Choroid plexus epithelial cell (primary cell): Measurements from ENCODE around the gene ARFGEF3.

Experiments used
- DNase-seq: peaks from one replicate; pipeline ENCODE4 v3.0.0-alpha.2; 2010; ENCODE audit warnings: low read depth
- H3K4me3 ChIP-seq: 2 replicates; pipeline ENCODE4 v1.5.1; 2011; ENCODE audit warnings: low read depth, mild to moderate bottlenecking, control low read depth, low read length, moderate library complexity
- TF ChIP-seq, protein P1 (sequence below): conservative IDR thresholded peaks from 2 replicates; pipeline ENCODE4 v1.5.1; 2011; ENCODE audit warnings: low read depth, mild to moderate bottlenecking, control low read depth, inconsistent platforms, low read length, moderate library complexity

The ARFGEF3 gene

DNA sequence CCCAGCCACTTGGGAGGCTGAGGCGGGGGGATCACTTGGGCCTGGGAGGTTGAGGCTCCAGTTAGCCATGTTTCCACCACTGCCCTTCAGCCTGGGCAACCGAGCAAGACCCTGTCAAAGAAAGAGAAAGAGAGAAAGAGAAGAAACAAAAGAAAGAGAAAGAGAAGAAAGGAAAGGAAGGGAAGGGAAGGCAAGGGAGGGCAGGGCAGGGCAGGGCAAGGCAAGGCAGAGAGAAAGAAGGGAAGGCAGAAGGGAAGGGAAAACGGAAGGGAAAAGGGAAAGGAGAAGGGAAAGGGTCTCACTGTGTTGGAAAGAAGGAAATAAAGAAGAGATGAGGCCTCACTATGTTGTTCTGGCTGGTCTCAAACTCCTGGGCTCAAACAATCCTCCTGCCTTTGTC, 104.4 kb downstream of the ARFGEF3 start:
- no peak overlapping the region for H3K4me3 ChIP-seq
- no peak for DNase-seq
- TF ChIP-seq, protein P1, sequence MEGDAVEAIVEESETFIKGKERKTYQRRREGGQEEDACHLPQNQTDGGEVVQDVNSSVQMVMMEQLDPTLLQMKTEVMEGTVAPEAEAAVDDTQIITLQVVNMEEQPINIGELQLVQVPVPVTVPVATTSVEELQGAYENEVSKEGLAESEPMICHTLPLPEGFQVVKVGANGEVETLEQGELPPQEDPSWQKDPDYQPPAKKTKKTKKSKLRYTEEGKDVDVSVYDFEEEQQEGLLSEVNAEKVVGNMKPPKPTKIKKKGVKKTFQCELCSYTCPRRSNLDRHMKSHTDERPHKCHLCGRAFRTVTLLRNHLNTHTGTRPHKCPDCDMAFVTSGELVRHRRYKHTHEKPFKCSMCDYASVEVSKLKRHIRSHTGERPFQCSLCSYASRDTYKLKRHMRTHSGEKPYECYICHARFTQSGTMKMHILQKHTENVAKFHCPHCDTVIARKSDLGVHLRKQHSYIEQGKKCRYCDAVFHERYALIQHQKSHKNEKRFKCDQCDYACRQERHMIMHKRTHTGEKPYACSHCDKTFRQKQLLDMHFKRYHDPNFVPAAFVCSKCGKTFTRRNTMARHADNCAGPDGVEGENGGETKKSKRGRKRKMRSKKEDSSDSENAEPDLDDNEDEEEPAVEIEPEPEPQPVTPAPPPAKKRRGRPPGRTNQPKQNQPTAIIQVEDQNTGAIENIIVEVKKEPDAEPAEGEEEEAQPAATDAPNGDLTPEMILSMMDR, result no peak

DNA sequence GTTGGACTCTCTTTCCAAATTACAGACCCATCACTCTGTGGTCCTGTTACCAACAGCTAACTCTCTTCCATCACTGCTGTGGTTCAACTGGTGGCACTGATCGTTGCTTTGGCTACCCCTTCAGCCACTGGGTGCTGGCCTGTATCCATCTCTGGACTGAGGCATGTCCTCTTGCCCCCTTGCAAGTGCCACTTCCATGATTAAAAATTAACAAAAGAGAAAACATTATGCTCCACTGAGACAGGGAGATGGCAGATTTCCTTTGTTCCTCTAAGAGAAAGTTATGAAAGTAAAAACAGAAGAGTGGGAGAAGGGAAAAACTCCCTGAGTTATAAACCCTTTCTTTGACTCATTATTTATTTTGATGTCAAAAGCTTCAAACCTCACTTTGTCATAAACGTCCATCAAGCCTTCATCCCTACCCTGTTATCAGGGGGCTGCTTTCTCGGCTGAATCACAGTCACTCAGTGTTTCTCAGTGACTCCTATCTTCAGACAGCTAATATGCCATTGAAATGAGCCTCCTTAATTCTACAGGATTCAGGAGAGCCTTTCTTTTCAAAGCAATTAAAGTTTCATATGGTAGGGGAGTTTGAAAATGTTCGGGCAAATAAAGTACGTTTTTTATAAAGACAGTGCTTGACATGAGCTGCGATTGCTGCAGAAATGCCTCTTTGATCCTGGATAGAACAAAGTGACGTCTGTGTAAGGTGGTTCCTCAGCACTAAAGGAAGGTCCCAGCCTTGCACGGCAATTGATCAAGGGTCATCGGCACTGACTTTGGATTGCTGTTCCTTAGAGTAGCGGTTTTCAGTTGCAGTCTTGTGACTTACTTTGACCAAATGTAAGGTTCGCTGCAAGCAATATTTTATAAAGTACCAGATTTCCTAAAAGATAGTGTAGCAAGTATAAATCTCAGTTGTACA, 106.5 kb downstream of the ARFGEF3 start:
- TF ChIP-seq, protein P1, result no peak
- DNase-seq, result no peak

DNA sequence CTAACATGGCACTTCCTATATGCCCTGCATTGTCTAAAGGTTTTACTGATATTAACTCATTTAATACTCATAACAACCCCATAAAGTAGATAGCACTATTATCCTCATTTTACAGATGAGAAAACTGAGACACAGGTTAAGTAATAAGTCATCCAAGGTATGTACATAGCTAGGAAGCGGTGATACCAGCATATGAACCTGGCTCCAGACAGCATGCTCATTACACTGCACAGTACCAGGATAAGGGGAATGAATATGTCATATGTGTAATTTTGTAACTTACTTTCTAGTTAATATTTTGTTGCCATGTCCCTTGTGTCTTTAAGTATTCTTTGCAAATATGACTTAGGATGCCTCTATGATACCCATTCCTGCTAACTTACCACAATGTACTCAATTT, 109.7 kb downstream of the ARFGEF3 start:
- TF ChIP-seq, protein P1, result no peak
- H3K4me3 ChIP-seq, result no peak overlapping the region
- no peak for DNase-seq

More for the DNA sequence above, 106.5 kb downstream of the ARFGEF3 start:
- no peak overlapping the region for H3K4me3 ChIP-seq

DNA sequence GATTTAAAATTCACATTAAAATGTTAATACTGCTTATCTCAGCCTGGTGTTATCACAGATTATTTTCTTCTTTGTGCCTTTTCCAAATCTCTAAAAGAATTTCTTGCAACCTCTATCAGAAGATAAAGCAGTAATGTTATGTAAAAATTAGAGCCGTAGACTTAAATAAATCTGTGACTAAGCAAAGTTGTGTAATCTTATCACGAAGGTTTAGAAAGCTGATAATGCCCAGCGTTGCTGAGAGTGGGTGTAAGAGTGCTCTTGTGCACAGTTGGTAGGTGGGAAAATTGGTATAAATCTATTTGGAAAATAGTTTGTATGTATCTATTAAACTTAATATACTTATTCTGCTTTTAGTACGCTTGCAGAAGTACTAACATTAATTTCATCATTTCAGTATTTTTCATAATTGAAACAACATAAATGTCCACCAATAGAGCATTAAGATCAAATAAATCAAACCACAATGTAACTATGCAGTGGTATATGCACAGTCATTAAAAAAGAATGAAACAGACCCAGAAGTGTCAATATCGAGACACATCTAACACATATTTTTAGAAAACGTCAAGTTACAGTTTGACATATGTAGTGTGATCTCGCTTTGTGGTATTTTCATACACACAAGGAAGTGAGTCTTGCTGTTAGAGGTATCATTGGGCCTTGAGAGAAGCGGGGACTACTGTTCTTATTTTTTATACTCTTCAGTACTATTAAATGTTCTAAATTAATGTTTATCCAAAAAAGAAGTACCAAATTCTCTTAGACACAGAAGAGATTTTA, 111.0 kb downstream of the ARFGEF3 start:
- no peak overlapping the region for H3K4me3 ChIP-seq
- DNase-seq, result peak; percentile 38
- TF ChIP-seq, protein P1, result no peak

DNA sequence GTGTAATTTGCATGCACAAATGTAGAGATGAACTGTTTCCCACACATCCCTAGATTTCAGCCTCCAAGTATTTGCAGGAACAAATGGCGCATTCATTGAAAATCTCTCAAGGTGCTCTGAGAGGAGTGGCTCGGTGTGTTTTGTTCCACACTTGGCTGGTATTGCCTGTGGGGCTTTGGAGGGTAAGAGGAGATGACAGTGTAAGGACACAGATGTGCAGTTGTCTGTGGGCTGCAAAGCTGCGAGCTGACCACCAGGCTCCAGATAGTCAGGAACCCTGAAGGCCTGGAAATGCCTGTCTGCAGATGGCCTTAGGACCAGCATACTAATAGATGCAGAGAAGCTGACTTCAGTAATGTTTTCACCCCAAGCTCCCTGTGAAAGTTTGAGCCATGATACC, 114.2 kb downstream of the ARFGEF3 start:
- no peak for DNase-seq
- TF ChIP-seq, protein P1, result no peak

DNA sequence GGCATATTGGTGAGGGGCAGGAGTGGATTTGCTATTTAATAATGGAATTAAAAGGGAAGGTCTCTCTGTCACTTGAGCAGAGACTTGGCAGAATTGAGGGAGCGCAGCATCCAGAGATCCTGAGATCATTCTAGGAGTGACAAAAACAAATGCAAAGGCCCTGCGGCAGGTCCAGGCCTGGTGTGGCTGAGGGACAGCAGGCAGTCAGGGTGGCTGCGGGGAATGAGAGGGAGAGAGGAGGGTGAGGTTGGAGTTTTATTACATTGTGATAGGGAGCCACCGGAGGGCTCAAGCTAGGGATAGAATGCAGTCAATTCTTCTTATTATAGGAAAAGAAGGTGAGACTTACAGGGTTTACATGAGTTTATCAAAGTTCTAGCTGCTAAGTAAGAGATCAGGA, 116.1 kb downstream of the ARFGEF3 start:
- TF ChIP-seq, protein P1, result no peak
- no peak for DNase-seq
- H3K4me3 ChIP-seq, result no peak overlapping the region

More for the DNA sequence above, 114.2 kb downstream of the ARFGEF3 start:
- no peak overlapping the region for H3K4me3 ChIP-seq
